ENCODE results near the gene PAGE1. TPM values are rescaled to one million over a fixed set of nuclear protein-coding genes. Genes with fewer than 3 reads are reported as not detected.

PAGE1 gene
- total and polyA plus RNA-seq, 2 donors (not counting 1 experiment from before 2014, with no cell fraction given), result not detected

DNA sequence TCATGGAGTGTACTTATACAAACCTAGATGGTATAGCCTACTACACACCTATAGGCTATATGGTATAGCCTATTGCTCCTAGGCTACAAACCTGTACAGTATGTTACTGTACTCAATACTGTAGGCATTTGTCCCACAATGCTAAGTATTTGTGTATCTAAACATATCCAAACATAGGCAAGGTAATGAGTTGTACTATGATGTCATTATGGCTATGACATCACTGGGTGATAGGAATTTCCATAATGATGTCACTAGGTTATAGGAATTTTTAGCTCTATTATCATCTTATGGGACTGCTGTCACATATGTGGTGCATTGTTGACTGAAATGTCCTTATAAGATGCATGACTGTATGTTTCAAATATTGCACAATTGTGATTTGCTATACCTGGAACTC is 5.5 kb upstream of the PAGE1 start:
- no peak for TF ChIP-seq EZH2 (IDR thresholded peaks at IDR 0.05; ENCODE audit: borderline replicate concordance, insufficient read depth, low read depth, low read length, poor library complexity, severe bottlenecking)
- TF ChIP-seq CTCF (IDR thresholded peaks at IDR 0.05), result no peak
- Histone ChIP-seq H3K4me2 (replicated peaks; ENCODE audit: low read depth, low read length, poor library complexity, severe bottlenecking) (no peak overlapping the region), H3K36me3 (replicated peaks in 1 of 2; ENCODE audit: control extremely low read depth in 1 of 2, control insufficient read depth in 1 of 2, extremely low read depth in 1 of 2, insufficient read depth in 2 of 2, low read length in 1 of 2) (no peaks in the 10 kb centered on the region), H3K27ac (ENCODE audit: low read length in 2 of 2) (no peak overlapping the region), H2AFZ (ENCODE audit: insufficient read depth, low read depth, low read length, poor library complexity, severe bottlenecking) (no peak overlapping the region), H3K4me1 (ENCODE audit: control insufficient read depth in 2 of 2, insufficient read depth in 2 of 2, low read length in 2 of 2) (no peaks in the 10 kb centered on the region), H3K79me2 (ENCODE audit: control insufficient read depth, insufficient read depth, low read length) (no peaks in the 10 kb centered on the region), H4K20me1 (ENCODE audit: control insufficient read depth, insufficient read depth, low read length, poor library complexity, severe bottlenecking) (no peaks in the 10 kb centered on the region), H3K9me3 (ENCODE audit: control extremely low read depth in 1 of 3, control insufficient read depth in 2 of 3, insufficient read depth in 1 of 3, low read length in 2 of 3) (no peaks in the 10 kb centered on the region), H3K9ac (ENCODE audit: low read length) (no peak overlapping the region), H3K4me3 (ENCODE audit: control extremely low read depth in 1 of 5, extremely low read depth in 1 of 5, insufficient read depth in 1 of 5, low read depth in 2 of 5, low read length in 4 of 5) (no peak overlapping the region), H3K27me3 (replicated peaks in 1 of 4; ENCODE audit: control extremely low read depth in 1 of 4, control insufficient read depth in 3 of 4, insufficient read depth in 4 of 4, low read length in 3 of 4) (peaks cover 0 to 2% (median 0%) of the 10 kb centered on the region in 4 experiments)
- Mint-ChIP-seq H3K4me1 (no peaks in the 10 kb centered on the region), H3K9me3 (ENCODE audit: insufficient read depth) (no peaks in the 10 kb centered on the region), H3K27ac (no peak overlapping the region), H3K27me3 (peaks cover 3% of the 10 kb centered on the region), H3K4me3 (no peak overlapping the region)
- intact Hi-C loops (cut with micrococcal nuclease), result no loop called here
- ATAC-seq (ENCODE audit: low read depth), result no peak
- ChIA-PET POLR2A (no interaction called here), CTCF (no interaction called here)
- no peak for DNase-seq

DNA sequence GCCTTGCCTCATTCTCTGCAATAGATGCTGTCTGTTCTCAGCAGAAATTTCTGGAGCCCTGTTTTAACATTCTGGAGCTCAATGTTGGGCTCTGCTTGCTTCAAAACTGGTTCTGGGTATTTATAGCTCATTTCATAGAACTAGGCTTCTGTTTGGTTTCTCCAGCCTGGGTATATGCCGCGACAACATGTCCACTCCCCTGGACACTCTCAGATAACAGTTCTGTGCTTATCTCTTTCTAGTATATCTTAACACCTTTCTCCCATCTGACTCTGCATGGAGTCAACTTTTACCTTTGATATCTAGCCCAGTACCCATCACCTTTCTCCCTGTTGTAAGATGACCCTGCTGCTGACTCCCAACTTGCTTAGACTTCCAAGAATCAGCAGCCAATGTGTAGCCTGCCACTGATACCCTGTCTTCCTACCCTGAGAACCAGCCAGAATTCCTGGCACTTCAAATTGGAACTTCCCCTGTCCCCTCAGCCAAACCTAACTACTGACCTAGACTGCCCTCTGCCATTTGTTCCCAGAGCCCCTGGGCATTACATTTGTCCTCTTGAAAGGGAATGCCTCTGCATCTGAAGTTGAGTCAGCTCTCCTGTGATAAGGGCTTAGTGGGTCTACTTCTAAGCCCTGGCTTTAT is 20.6 kb downstream of the PAGE1 start:
- Mint-ChIP-seq H3K9me3 (ENCODE audit: insufficient read depth) (no peaks in the 10 kb centered on the region), H3K4me3 (no peak overlapping the region), H3K27ac (no peak overlapping the region), H3K4me1 (no peaks in the 10 kb centered on the region), H3K27me3 (no peaks in the 10 kb centered on the region)
- no peak overlapping the region for H3K9ac ChIP-seq (ENCODE audit: low read length)
- H3K27ac ChIP-seq (ENCODE audit: low read length in 2 of 2), result no peak overlapping the region
- no peaks in the 10 kb centered on the region for H3K27me3 ChIP-seq (replicated peaks in 1 of 4; ENCODE audit: control extremely low read depth in 1 of 4, control insufficient read depth in 3 of 4, insufficient read depth in 4 of 4, low read length in 3 of 4)
- CTCF ChIA-PET, result no interaction called here
- H3K36me3 ChIP-seq (replicated peaks in 1 of 2; ENCODE audit: control extremely low read depth in 1 of 2, control insufficient read depth in 1 of 2, extremely low read depth in 1 of 2, insufficient read depth in 2 of 2, low read length in 1 of 2), result no peaks in the 10 kb centered on the region
- no peaks in the 10 kb centered on the region for H3K79me2 ChIP-seq (ENCODE audit: control insufficient read depth, insufficient read depth, low read length)
- no peak overlapping the region for H2AFZ ChIP-seq (ENCODE audit: insufficient read depth, low read depth, low read length, poor library complexity, severe bottlenecking)
- DNase-seq, result no peak
- TF ChIP-seq CTCF (IDR thresholded peaks at IDR 0.05) (no peak), EZH2 (IDR thresholded peaks at IDR 0.05; ENCODE audit: borderline replicate concordance, insufficient read depth, low read depth, low read length, poor library complexity, severe bottlenecking) (no peak)
- no peak overlapping the region for H3K4me3 ChIP-seq (ENCODE audit: control extremely low read depth in 1 of 5, extremely low read depth in 1 of 5, insufficient read depth in 1 of 5, low read depth in 2 of 5, low read length in 4 of 5)
- 100% methylated on average over 2 of the region's 2 CpGs for WGBS (ENCODE audit: insufficient coverage)
- POLR2A ChIA-PET, result no interaction called here
- H3K4me1 ChIP-seq (ENCODE audit: control insufficient read depth in 2 of 2, insufficient read depth in 2 of 2, low read length in 2 of 2), result no peaks in the 10 kb centered on the region
- H3K4me2 ChIP-seq (replicated peaks; ENCODE audit: low read depth, low read length, poor library complexity, severe bottlenecking), result no peak overlapping the region
- intact Hi-C loops (cut with micrococcal nuclease), result no loop called here
- H3K9me3 ChIP-seq (ENCODE audit: control extremely low read depth in 1 of 3, control insufficient read depth in 2 of 3, insufficient read depth in 1 of 3, low read length in 2 of 3), result no peaks in the 10 kb centered on the region
- no peak for ATAC-seq (ENCODE audit: low read depth)
- no peaks in the 10 kb centered on the region for H4K20me1 ChIP-seq (ENCODE audit: control insufficient read depth, insufficient read depth, low read length, poor library complexity, severe bottlenecking)

Data from B cell (primary cell).